Measurements from ENCODE around the gene DAD1.

GRCh38 chr14:22593601-22594000 is 4.6 kb upstream of the DAD1 start:
- TF ChIP-seq ZNF549 (tag by site-specific recombination; IDR thresholded peaks at IDR 0.05) (no peak), CTCF (tag by site-specific recombination; IDR thresholded peaks at IDR 0.05) (no peak), ZNF274 (IDR thresholded peaks at IDR 0.05; ENCODE audit: low read length) (no peak), ZNF274 (tag by site-specific recombination; IDR thresholded peaks at IDR 0.05; ENCODE audit: borderline replicate concordance) (no peak), KLF16 (tag by site-specific recombination; IDR thresholded peaks at IDR 0.05) (no peak), ZNF48 (tag by site-specific recombination; IDR thresholded peaks at IDR 0.05) (no peak), ZNF677 (tag by site-specific recombination; IDR thresholded peaks at IDR 0.05) (no peak), ZNF138 (tag by site-specific recombination; IDR thresholded peaks at IDR 0.05; ENCODE audit: borderline replicate concordance) (no peak), PBX3 (CRISPR knock-in tag; IDR thresholded peaks at IDR 0.05) (no peak), ZNF510 (tag by site-specific recombination; IDR thresholded peaks at IDR 0.05; ENCODE audit: insufficient replicate concordance) (no peak), ZFHX2 (tag by site-specific recombination; conservative IDR thresholded peaks at IDR 0.05) (no peak)
